ENCODE data around the gene CLASP1.

DNA sequence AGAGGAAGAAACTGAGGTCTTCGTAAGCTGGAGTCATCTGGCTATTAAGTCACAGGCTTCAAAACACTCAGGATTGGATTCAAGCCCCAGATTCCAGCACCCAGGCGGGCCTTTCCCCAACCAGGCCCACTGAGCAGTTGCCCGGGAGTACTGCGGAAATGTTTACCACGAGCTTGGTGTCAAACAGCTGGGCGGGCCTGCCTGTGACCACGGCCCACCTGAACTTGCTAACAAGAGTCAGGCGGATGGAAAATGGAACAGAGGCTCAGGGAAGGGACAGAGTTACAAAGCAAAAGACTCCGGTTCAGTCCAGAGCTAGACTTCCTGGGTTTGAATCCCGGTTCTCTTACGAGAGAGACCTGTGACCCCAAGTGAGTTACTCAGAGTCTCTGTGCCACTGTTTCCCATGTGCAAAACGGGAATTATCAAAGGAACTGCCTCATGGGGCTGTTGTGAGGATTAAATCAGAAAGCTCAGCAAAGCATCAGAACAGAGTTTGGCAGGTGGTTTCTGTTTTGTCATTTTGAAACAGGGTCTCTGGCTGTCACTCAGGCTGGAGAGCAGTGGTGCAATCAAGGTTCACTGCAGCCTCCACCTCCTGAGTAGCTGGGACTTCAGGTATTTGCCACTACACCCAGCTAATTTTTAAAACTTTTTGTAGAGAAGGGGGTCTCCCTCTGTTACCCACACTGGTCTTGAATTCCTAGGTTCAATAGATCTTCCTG is 315.3 kb downstream of the CLASP1 start:
- TF ChIP-seq, protein P1, sequence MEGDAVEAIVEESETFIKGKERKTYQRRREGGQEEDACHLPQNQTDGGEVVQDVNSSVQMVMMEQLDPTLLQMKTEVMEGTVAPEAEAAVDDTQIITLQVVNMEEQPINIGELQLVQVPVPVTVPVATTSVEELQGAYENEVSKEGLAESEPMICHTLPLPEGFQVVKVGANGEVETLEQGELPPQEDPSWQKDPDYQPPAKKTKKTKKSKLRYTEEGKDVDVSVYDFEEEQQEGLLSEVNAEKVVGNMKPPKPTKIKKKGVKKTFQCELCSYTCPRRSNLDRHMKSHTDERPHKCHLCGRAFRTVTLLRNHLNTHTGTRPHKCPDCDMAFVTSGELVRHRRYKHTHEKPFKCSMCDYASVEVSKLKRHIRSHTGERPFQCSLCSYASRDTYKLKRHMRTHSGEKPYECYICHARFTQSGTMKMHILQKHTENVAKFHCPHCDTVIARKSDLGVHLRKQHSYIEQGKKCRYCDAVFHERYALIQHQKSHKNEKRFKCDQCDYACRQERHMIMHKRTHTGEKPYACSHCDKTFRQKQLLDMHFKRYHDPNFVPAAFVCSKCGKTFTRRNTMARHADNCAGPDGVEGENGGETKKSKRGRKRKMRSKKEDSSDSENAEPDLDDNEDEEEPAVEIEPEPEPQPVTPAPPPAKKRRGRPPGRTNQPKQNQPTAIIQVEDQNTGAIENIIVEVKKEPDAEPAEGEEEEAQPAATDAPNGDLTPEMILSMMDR (IDR thresholded peaks at IDR 0.05), result no peak
- TF ChIP-seq EZH2 (IDR thresholded peaks at IDR 0.05) (no peak), EZH2phosphoT487 (IDR thresholded peaks at IDR 0.05) (no peak)
